SK-N-SH treated with all-trans-retinoic acid at 6 μM for 48 hours (cell line): ENCODE results near the gene PCBD1.

ENCODE experiments used
- CREB5 ChIP-seq: fragments of 250-450 bp; sonication (Bioruptor Pico); IDR thresholded peaks from 2 replicates; pipeline ENCODE4 v1.5.1; 2020; ENCODE audit warnings: low read depth, mild to moderate bottlenecking, moderate library complexity
- CSDC2 ChIP-seq: fragments of 250-450 bp; sonication (Bioruptor Pico); IDR thresholded peaks from 2 replicates; pipeline ENCODE4 v1.5.0; 2020; ENCODE audit warnings: mild to moderate bottlenecking, moderate library complexity
- ESRRG ChIP-seq: fragments of 250-450 bp; sonication (Bioruptor Pico); IDR thresholded peaks from 2 replicates; pipeline ENCODE4 v1.6.1; 2021; ENCODE audit warnings: mild to moderate bottlenecking
- ISL1 ChIP-seq: fragments of 250-450 bp; sonication (Bioruptor Pico); IDR thresholded peaks from 2 replicates; pipeline ENCODE4 v2.1.2; 2022; ENCODE audit warnings: mild to moderate bottlenecking, moderate library complexity
- PATZ1 ChIP-seq: fragments of 250-450 bp; sonication (Bioruptor Pico); IDR thresholded peaks from 2 replicates; pipeline ENCODE4 v1.8.0; 2020; ENCODE audit warnings: mild to moderate bottlenecking, moderate library complexity, borderline replicate concordance
- PPARA ChIP-seq: fragments of 250-450 bp; sonication (Bioruptor Pico); IDR thresholded peaks from 2 replicates; pipeline ENCODE4 v1.5.0; 2020; ENCODE audit warnings: mild to moderate bottlenecking, borderline replicate concordance
- RARB ChIP-seq: fragments of 250-450 bp; sonication (Bioruptor Pico); IDR thresholded peaks from 2 replicates; pipeline ENCODE4 v1.8.0; 2021; ENCODE audit warnings: mild to moderate bottlenecking, moderate library complexity
- SNAI2 ChIP-seq: fragments of 250-450 bp; sonication (Bioruptor Pico); IDR thresholded peaks from 2 replicates; pipeline ENCODE4 v1.5.0; 2020; ENCODE audit warnings: mild to moderate bottlenecking, moderate library complexity
- TOX ChIP-seq: fragments of 250-450 bp; sonication (Bioruptor Pico); IDR thresholded peaks from 2 replicates; pipeline ENCODE4 v1.8.0; 2021; ENCODE audit warnings: mild to moderate bottlenecking, moderate library complexity, borderline replicate concordance
- TSHZ2 ChIP-seq: fragments of 250-450 bp; sonication (Bioruptor Pico); IDR thresholded peaks from 2 replicates; pipeline ENCODE4 v1.5.0; 2020; ENCODE audit warnings: mild to moderate bottlenecking, moderate library complexity
- ZC3H10 ChIP-seq: fragments of 250-450 bp; sonication (Bioruptor Pico); IDR thresholded peaks from 2 replicates; pipeline ENCODE4 v1.5.1; 2021; ENCODE audit warnings: mild to moderate bottlenecking, moderate library complexity
- ZFP30 ChIP-seq: fragments of 450-650 bp; formaldehyde crosslinking; IDR thresholded peaks from 2 replicates; pipeline ENCODE4 v1.5.0; 2022; ENCODE audit warnings: mild to moderate bottlenecking, moderate library complexity
- ZNF70 ChIP-seq: fragments of 450-650 bp; formaldehyde crosslinking; IDR thresholded peaks from 2 replicates; pipeline ENCODE4 v1.5.0; 2020; ENCODE audit warnings: mild to moderate bottlenecking, moderate library complexity

GRCh38 chr10:70915206-70915605 lies 26.8 kb upstream of the PCBD1 start:
- TF ChIP-seq CSDC2 (CRISPR knock-in tag), result no peak
- TF ChIP-seq TOX (CRISPR knock-in tag), result no peak
- TF ChIP-seq PATZ1 (CRISPR knock-in tag), result no peak
- no peak for TF ChIP-seq ZFP30
- TF ChIP-seq ESRRG (CRISPR knock-in tag), result no peak
- no peak for TF ChIP-seq TSHZ2 (CRISPR knock-in tag)
- TF ChIP-seq ZC3H10, result no peak
- TF ChIP-seq PPARA (CRISPR knock-in tag), result no peak
- TF ChIP-seq ISL1 (CRISPR knock-in tag), result no peak
- TF ChIP-seq ZNF70 (CRISPR knock-in tag), result no peak
- TF ChIP-seq SNAI2 (CRISPR knock-in tag), result no peak
- no peak for TF ChIP-seq CREB5 (CRISPR knock-in tag)
- TF ChIP-seq RARB, result no peak
